ENCODE data around the gene IGF2R. TPM values are rescaled to one million over a fixed set of nuclear protein-coding genes. Genes with fewer than 3 reads are reported as not detected.

The IGF2R gene
- total RNA-seq, 6 experiments from 2014 or later: 77.3 to 119 (median 88.1) TPM

- Mint-ChIP-seq H3K36me3 (ENCODE audit: low read depth) (peaks cover 52% of the 10 kb centered on the region), H3K4me3 (no peak overlapping the region), H3K4me1 (ENCODE audit: low read depth) (peaks cover 39% of the 10 kb centered on the region), H3K27me3 (ENCODE audit: insufficient read depth) (no peaks in the 10 kb centered on the region; the same call in 1 of the 2 replicates), H3K27ac (no peak overlapping the region), H3K9me3 (peaks cover 5% of the 10 kb centered on the region)
- TF ChIP-seq, protein P1, sequence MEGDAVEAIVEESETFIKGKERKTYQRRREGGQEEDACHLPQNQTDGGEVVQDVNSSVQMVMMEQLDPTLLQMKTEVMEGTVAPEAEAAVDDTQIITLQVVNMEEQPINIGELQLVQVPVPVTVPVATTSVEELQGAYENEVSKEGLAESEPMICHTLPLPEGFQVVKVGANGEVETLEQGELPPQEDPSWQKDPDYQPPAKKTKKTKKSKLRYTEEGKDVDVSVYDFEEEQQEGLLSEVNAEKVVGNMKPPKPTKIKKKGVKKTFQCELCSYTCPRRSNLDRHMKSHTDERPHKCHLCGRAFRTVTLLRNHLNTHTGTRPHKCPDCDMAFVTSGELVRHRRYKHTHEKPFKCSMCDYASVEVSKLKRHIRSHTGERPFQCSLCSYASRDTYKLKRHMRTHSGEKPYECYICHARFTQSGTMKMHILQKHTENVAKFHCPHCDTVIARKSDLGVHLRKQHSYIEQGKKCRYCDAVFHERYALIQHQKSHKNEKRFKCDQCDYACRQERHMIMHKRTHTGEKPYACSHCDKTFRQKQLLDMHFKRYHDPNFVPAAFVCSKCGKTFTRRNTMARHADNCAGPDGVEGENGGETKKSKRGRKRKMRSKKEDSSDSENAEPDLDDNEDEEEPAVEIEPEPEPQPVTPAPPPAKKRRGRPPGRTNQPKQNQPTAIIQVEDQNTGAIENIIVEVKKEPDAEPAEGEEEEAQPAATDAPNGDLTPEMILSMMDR (IDR thresholded peaks at IDR 0.05): no peak
- no peak for DNase-seq
Observed at GRCh38 chr6:160007145-160007544, 38.3 kb downstream of the IGF2R start.

- TF ChIP-seq, protein P1 (IDR thresholded peaks at IDR 0.05): no peak
- DNase-seq: no peak
- peaks cover 39% of the 10 kb centered on the region for H3K4me1 Mint-ChIP-seq (ENCODE audit: low read depth)
- no peak overlapping the region for H3K27ac Mint-ChIP-seq
- no peaks in the 10 kb centered on the region; the same call in 1 of the 2 replicates for H3K27me3 Mint-ChIP-seq (ENCODE audit: insufficient read depth)
- no peak overlapping the region for H3K4me3 Mint-ChIP-seq
- H3K9me3 Mint-ChIP-seq: peaks cover 5% of the 10 kb centered on the region
- H3K36me3 Mint-ChIP-seq (ENCODE audit: low read depth): peaks cover 53% of the 10 kb centered on the region
Observed at GRCh38 chr6:160007611-160008010, 38.7 kb downstream of the IGF2R start.

DNA sequence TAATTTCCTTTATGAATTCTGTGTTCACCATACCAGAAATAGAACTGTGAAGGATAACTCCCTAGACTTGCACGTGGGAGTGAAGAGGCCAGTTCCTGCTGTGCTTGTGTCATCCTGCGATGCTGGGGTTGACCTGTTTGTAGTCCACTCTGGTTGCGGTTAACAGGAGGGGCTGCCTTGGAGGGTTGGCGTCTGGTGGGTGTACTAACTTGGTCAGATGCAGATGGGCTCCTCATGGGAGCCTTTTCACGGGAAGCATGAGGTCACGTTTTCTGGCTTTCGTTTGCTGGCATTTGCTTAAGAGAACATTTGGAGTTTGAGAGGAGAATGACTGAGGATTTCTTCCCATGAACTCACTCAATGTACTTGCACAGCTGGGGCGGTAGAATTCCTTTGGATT is 41.2 kb downstream of the IGF2R start:
- Mint-ChIP-seq H3K27me3 (ENCODE audit: insufficient read depth) (no peaks in the 10 kb centered on the region), H3K36me3 (ENCODE audit: low read depth) (peaks cover 46% of the 10 kb centered on the region), H3K4me1 (ENCODE audit: low read depth) (peaks cover 51% of the 10 kb centered on the region), H3K4me3 (0 out of 2 replicates have a peak overlapping the region, but pooled peaks have one; percentile 14), H3K9me3 (peaks cover 5% of the 10 kb centered on the region), H3K27ac (peak overlapping the region; percentile 79)
- TF ChIP-seq, protein P1 (IDR thresholded peaks at IDR 0.05): no peak
- DNase-seq: peak; percentile 65

DNA sequence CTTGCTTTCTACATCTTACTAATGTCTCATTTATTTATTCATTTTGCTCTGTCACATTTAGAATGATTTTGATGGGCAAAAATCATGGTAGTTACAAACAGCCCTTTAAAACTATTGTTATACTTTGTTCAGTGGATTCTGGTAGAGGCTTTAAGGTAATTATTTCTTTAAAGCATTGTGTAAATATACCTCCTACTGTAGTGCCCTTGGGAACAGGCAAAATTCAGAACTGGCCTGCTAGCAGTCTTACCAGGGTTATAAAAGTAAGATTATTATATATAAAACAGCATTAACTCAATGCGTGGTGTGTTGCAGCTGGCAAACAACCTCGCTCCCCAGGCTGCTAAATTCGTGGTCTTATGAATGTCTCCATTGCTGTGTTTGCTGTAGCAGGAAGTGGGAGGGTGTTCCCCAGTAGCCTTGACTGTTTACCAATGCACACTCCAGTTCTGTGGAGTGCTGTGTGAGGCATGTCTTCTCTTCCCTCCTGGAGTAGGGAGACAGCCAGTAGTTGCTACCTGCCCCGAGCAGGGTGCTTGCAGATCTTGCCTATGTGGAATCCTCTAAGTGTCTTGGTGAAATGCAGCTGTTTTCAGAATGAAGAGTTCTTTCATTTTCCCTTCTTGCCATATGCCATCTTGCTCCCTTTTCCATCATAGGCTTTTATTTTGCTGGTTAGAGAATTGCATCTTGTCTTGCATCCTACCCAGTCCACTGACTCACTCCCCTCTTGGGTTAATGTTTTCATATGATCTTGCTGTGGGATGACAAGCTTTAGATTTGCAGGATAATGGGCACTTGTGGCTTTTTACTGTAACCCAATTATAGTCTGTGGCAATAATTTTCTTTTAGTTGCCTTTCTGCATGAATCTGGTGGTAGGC is 45.3 kb downstream of the IGF2R start:
- peak; percentile 52 for DNase-seq
- TF ChIP-seq, protein P1 (IDR thresholded peaks at IDR 0.05): no peak
- Mint-ChIP-seq H3K9me3 (no peaks in the 10 kb centered on the region), H3K4me3 (no peak overlapping the region), H3K27ac (no peak overlapping the region; the same call in 1 of the 2 replicates), H3K27me3 (ENCODE audit: insufficient read depth) (no peaks in the 10 kb centered on the region), H3K36me3 (ENCODE audit: low read depth) (peaks cover 51% of the 10 kb centered on the region), H3K4me1 (ENCODE audit: low read depth) (peaks cover 37% of the 10 kb centered on the region)

DNA sequence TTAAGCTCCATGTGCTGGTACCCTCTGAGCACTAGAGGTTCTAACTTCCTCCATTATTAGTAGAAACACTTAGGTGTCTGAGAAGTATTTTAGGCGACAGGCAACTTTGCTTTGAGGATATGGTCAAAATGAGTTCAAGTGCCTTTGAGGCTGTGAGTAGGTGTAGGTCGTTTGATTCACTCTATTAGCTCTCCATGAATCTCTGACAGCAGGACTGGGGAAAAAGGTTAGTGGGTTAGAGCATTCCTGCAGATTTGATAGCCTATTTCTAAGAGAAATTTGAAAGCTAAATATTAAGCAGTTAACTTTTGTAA is 45.9 kb downstream of the IGF2R start:
- Mint-ChIP-seq H3K27ac (no peak overlapping the region; the same call in 1 of the 2 replicates), H3K36me3 (ENCODE audit: low read depth) (peaks cover 51% of the 10 kb centered on the region), H3K4me3 (no peak overlapping the region), H3K9me3 (no peaks in the 10 kb centered on the region), H3K27me3 (ENCODE audit: insufficient read depth) (no peaks in the 10 kb centered on the region), H3K4me1 (ENCODE audit: low read depth) (peaks cover 31% of the 10 kb centered on the region)
- TF ChIP-seq, protein P1 (IDR thresholded peaks at IDR 0.05): no peak
- no peak for DNase-seq
